OCI-LY3 (cell line): ENCODE data around the gene ARMC10.

Experiments
- H2AFZ ChIP-seq: fragments of 200-600, 300-600 bp; shearing (Covaris generic); 2 replicates; pipeline ENCODE4 v1.6.0; 2014; ENCODE audit warnings: antibody characterized with exemption, low read depth, low read length
- H3K27ac ChIP-seq: fragments of 200-600, 300-600 bp; sonication (generic); 2 replicates; pipeline ENCODE4 v1.5.1; 2014; ENCODE audit warnings: mild to moderate bottlenecking, low read length, moderate library complexity, mixed read lengths
- H3K27me3 ChIP-seq: fragments of 200-600, 300-600 bp; sonication (generic); 2 replicates; pipeline ENCODE4 v1.6.1; 2014; ENCODE audit warnings: low read depth, low read length, mixed read lengths
- H3K36me3 ChIP-seq: fragments of 200-600, 300-600 bp; sonication (generic); replicated peaks from 2 replicates; pipeline ENCODE3; 2014; ENCODE audit warnings: low read depth, low read length, mixed read lengths
- H3K4me1 ChIP-seq: fragments of 300-600, 200-600 bp; sonication (generic); 2 replicates; pipeline ENCODE4 v1.6.1; 2014; ENCODE audit warnings: low read length, mixed read lengths
- H3K4me2 ChIP-seq: fragments of 200-600, 300-600 bp; sonication (generic); 2 replicates; pipeline ENCODE4 v1.6.1; 2014; ENCODE audit warnings: low read length, mixed read lengths
- H3K4me3 ChIP-seq: fragments of 300-600, 200-600 bp; sonication (generic); 2 replicates; pipeline ENCODE4 v1.5.1; 2014; ENCODE audit warnings: antibody characterized with exemption, mild to moderate bottlenecking, low read length, moderate library complexity
- H3K79me2 ChIP-seq: fragments of 300-600, 200-600 bp; shearing (Covaris generic); 2 replicates; pipeline ENCODE4 v1.6.1; 2014; ENCODE audit warnings: mild to moderate bottlenecking, low read length, mixed read lengths
- H3K9ac ChIP-seq: fragments of 300-600, 200-600 bp; shearing (Covaris generic); 2 replicates; pipeline ENCODE4 v1.6.0; 2014; ENCODE audit warnings: mild to moderate bottlenecking, low read length, moderate library complexity
- H3K9me3 ChIP-seq: fragments of 200-600, 300-600 bp; shearing (Covaris generic); 2 replicates; pipeline ENCODE4 v1.6.1; 2014; ENCODE audit warnings: low read length, mixed read lengths; ENCODE audit not compliant: insufficient read depth
- H4K20me1 ChIP-seq: fragments of 200-600, 300-600 bp; sonication (generic); 2 replicates; pipeline ENCODE4 v1.6.1; 2016; ENCODE audit warnings: low read length, mixed read lengths; ENCODE audit not compliant: insufficient read depth
- CTCF ChIP-seq: fragments of 200-600, 300-600 bp; sonication (generic); IDR thresholded peaks from 2 replicates; pipeline ENCODE4 v1.5.1; 2014; ENCODE audit warnings: antibody characterized with exemption, low read length, low read depth
- EZH2phosphoT487 ChIP-seq: fragments of 200-600 bp; shearing (Covaris generic); IDR thresholded peaks from 2 replicates; pipeline ENCODE4 v1.6.1; 2018; ENCODE audit warnings: antibody characterized with exemption, mixed run types, low read depth

The ARMC10 gene

GRCh38 chr7:103129702-103130549 is 55.0 kb downstream of the ARMC10 start:
- Histone ChIP-seq H3K79me2 (peaks cover 30% of the 10 kb centered on the region), H2AFZ (no peak overlapping the region), H3K9me3 (no peaks in the 10 kb centered on the region), H3K27me3 (no peaks in the 10 kb centered on the region), H3K4me3 (no peak overlapping the region), H3K36me3 (peaks cover 24% of the 10 kb centered on the region), H3K4me1 (peaks cover 8% of the 10 kb centered on the region), H3K9ac (no peak overlapping the region), H3K4me2 (peak overlapping the region; percentile 11), H4K20me1 (peaks cover 7% of the 10 kb centered on the region; the same call in 1 of the 2 replicates), H3K27ac (no peak overlapping the region)
- TF ChIP-seq CTCF (no peak), EZH2phosphoT487 (no peak)

GRCh38 chr7:103130901-103131624 is 56.1 kb downstream of the ARMC10 start:
- peaks cover 8% of the 10 kb centered on the region for H3K4me1 ChIP-seq
- no peak overlapping the region for H3K27ac ChIP-seq
- no peaks in the 10 kb centered on the region for H3K9me3 ChIP-seq
- no peaks in the 10 kb centered on the region for H3K27me3 ChIP-seq
- H3K36me3 ChIP-seq = peaks cover 21% of the 10 kb centered on the region
- H3K4me2 ChIP-seq = no peak overlapping the region
- H3K4me3 ChIP-seq = no peak overlapping the region
- TF ChIP-seq CTCF = no peak; the same call in 1 of the 2 replicates
- peaks cover 7% of the 10 kb centered on the region; the same call in 1 of the 2 replicates for H4K20me1 ChIP-seq
- no peak overlapping the region for H2AFZ ChIP-seq
- H3K79me2 ChIP-seq = peaks cover 35% of the 10 kb centered on the region
- no peak overlapping the region for H3K9ac ChIP-seq

- no peak overlapping the region for H3K27ac ChIP-seq
These were observed 58.2 kb downstream of the ARMC10 start for GRCh38 chr7:103132995-103133688.

More at GRCh38 chr7:103132995-103133688, 58.2 kb downstream of the ARMC10 start:
- no peak overlapping the region for H3K4me3 ChIP-seq
- no peak overlapping the region for H2AFZ ChIP-seq
- H3K9ac ChIP-seq = no peak overlapping the region
- H4K20me1 ChIP-seq = peaks cover 7% of the 10 kb centered on the region; the same call in 1 of the 2 replicates
- TF ChIP-seq CTCF (no peak), EZH2phosphoT487 (no peak)
- peaks cover 5% of the 10 kb centered on the region for H3K36me3 ChIP-seq
- peaks cover 35% of the 10 kb centered on the region for H3K79me2 ChIP-seq
- no peak overlapping the region for H3K4me2 ChIP-seq
- H3K4me1 ChIP-seq = peaks cover 8% of the 10 kb centered on the region
- H3K27me3 ChIP-seq = no peaks in the 10 kb centered on the region
- H3K9me3 ChIP-seq = no peaks in the 10 kb centered on the region
